GM18858 (cell line): ENCODE results near the gene SMIM38.

Experiments used
- ATAC-seq: cut with Tn5 transposase; IDR thresholded peaks from one replicate; pipeline ENCODE4 v1.9.1; 2021; ENCODE audit not compliant: unreplicated experiment

SMIM38 gene

GRCh38 chr11:69155302-69156234, at the start of gene SMIM38:
SMIM38 (plus strand) TSS chr11:69155935; CDS start chr11:69157847, 1,912 bp downstream.
- ATAC-seq = no peak

- no peak for ATAC-seq
Measured at GRCh38 chr11:69106031-69106811, 49.5 kb upstream of the SMIM38 start.

- ATAC-seq = no peak
Measured at GRCh38 chr11:69107413-69107812, 48.3 kb upstream of the SMIM38 start.

- no peak for ATAC-seq
Measured at GRCh38 chr11:69108030-69108429, 47.7 kb upstream of the SMIM38 start.

GRCh38 chr11:69108559-69108958, 47.2 kb upstream of the SMIM38 start:
- no peak for ATAC-seq

- ATAC-seq = no peak
Measured at GRCh38 chr11:69109101-69109500, 46.6 kb upstream of the SMIM38 start.

- no peak for ATAC-seq
Measured at GRCh38 chr11:69110451-69110850, 45.3 kb upstream of the SMIM38 start.

- no peak for ATAC-seq
Measured at GRCh38 chr11:69111624-69112542, 43.9 kb upstream of the SMIM38 start.

- ATAC-seq = no peak
Measured at GRCh38 chr11:69113226-69113625, 42.5 kb upstream of the SMIM38 start.

GRCh38 chr11:69113646-69114340, 41.9 kb upstream of the SMIM38 start:
- no peak for ATAC-seq

GRCh38 chr11:69114362-69114761, 41.4 kb upstream of the SMIM38 start:
- ATAC-seq = no peak

- no peak for ATAC-seq
Measured at GRCh38 chr11:69114811-69115523, 40.8 kb upstream of the SMIM38 start.

GRCh38 chr11:69115586-69116560, 39.9 kb upstream of the SMIM38 start:
- no peak for ATAC-seq

- no peak for ATAC-seq
Measured at GRCh38 chr11:69116671-69117070, 39.1 kb upstream of the SMIM38 start.

GRCh38 chr11:69119190-69119589, 36.5 kb upstream of the SMIM38 start:
- ATAC-seq = no peak

GRCh38 chr11:69120096-69120875, 35.4 kb upstream of the SMIM38 start:
- no peak for ATAC-seq

GRCh38 chr11:69121021-69121420, 34.7 kb upstream of the SMIM38 start:
- ATAC-seq = no peak
